ENCODE data around the gene EMC9. TPM values are rescaled to one million over a fixed set of nuclear protein-coding genes. Genes with fewer than 3 reads are reported as not detected.

The EMC9 gene
- total RNA-seq, 4 donors from 2014 or later = 8.3 to 25.5 (median 16.9) TPM

- intact Hi-C loops (cut with DNase I) = no loop called here
- Histone ChIP-seq H3K4me3 (replicated peaks in 1 of 3) (no peak overlapping the region), H3K27me3 (no peaks in the 10 kb centered on the region), H3K27ac (no peak overlapping the region), H3K36me3 (peaks cover 0 to 18% of the 10 kb centered on the region in 2 donors), H3K9me3 (no peaks in the 10 kb centered on the region), H3K4me1 (peaks cover 10 to 13% of the 10 kb centered on the region in 2 donors)
- WGBS, 2 donors = 95% methylated on average over 5 to 7 of the region's 17 CpGs
- TF ChIP-seq CTCF (IDR thresholded peaks at IDR 0.05) (no peak), POLR2A (IDR thresholded peaks at IDR 0.05) (no peak)
- peak; percentile 15 to 26 for DNase-seq
Measured at GRCh38 chr14:24098927-24099813, 42.2 kb downstream of the EMC9 start.

GRCh38 chr14:24098229-24098926 lies 43.0 kb downstream of the EMC9 start:
- WGBS, 2 donors = 88 to 99% methylated on average over 10 to 15 of the region's 16 CpGs
- no peaks in the 10 kb centered on the region for H3K27me3 ChIP-seq
- peaks cover 10 to 17% of the 10 kb centered on the region in 2 donors for H3K4me1 ChIP-seq
- no peaks in the 10 kb centered on the region for H3K9me3 ChIP-seq
- H3K27ac ChIP-seq = no peak overlapping the region
- TF ChIP-seq CTCF (IDR thresholded peaks at IDR 0.05) = no peak
- TF ChIP-seq POLR2A (IDR thresholded peaks at IDR 0.05) = no peak
- no peak overlapping the region for H3K4me3 ChIP-seq (replicated peaks in 1 of 3)
- DNase-seq = no peak
- H3K36me3 ChIP-seq = peaks cover 0 to 18% of the 10 kb centered on the region in 2 donors
- intact Hi-C loops (cut with DNase I) = no loop called here

- Histone ChIP-seq H3K27ac (no peak overlapping the region), H3K4me3 (replicated peaks in 1 of 3) (no peak overlapping the region), H3K36me3 (peaks cover 0 to 13% of the 10 kb centered on the region in 2 donors), H3K27me3 (no peaks in the 10 kb centered on the region), H3K4me1 (peaks cover 10 to 29% of the 10 kb centered on the region in 2 donors), H3K9me3 (no peaks in the 10 kb centered on the region)
- intact Hi-C loops (cut with DNase I) = no loop called here
- TF ChIP-seq CTCF (IDR thresholded peaks at IDR 0.05) (no peak), POLR2A (IDR thresholded peaks at IDR 0.05) (no peak)
- DNase-seq = no peak
- WGBS, 2 donors = 98 to 99% methylated on average over 6 to 7 of the region's 8 CpGs
Measured at GRCh38 chr14:24096545-24097181, 44.7 kb downstream of the EMC9 start.

- TF ChIP-seq POLR2A (IDR thresholded peaks at IDR 0.05) (peak in 1 of 2 donors; percentile 12), CTCF (IDR thresholded peaks at IDR 0.05) (no peak)
- Histone ChIP-seq H3K4me1 (peaks cover 10 to 29% of the 10 kb centered on the region in 2 donors), H3K27ac (peak overlapping the region; percentile 92 to 99 (median 94)), H3K9me3 (no peaks in the 10 kb centered on the region), H3K27me3 (no peaks in the 10 kb centered on the region), H3K4me3 (replicated peaks in 1 of 3) (peak overlapping the region in 2 of 3 donors; percentile 79 to 88), H3K36me3 (peaks cover 0 to 13% of the 10 kb centered on the region in 2 donors)
- intact Hi-C loops (cut with DNase I) = no loop called here
- peak; percentile 27 to 29 for DNase-seq
- WGBS, 2 donors = 44 to 53% methylated on average over 8 of the region's 12 CpGs
Measured at GRCh38 chr14:24095271-24096068, 45.9 kb downstream of the EMC9 start.

All from thyroid gland (tissue), 4 donors.